HFFc6 (cell line): ENCODE measurements around the gene LILRB3. TPM values are rescaled to one million over a fixed set of nuclear protein-coding genes. Genes with fewer than 3 reads are reported as not detected.
"Not testable (repeated sequence)": the region's sequence is repeated elsewhere in the genome, so short reads cannot be mapped to it uniquely, and the experiment has no call there.

ENCODE experiments used
- DNase-seq: peaks from one replicate; pipeline ENCODE4 v3.0.0-alpha.2; 2018
- H3K27ac Mint-ChIP-seq: 2 replicates; pipeline ENCODE4 v1.8.0; 2020; ENCODE audit warnings: mild to moderate bottlenecking, mixed read lengths
- H3K27me3 Mint-ChIP-seq: 2 replicates; pipeline ENCODE4 v1.8.0; 2021; ENCODE audit warnings: mild to moderate bottlenecking, moderate library complexity, mixed read lengths; ENCODE audit not compliant: insufficient read depth
- H3K36me3 Mint-ChIP-seq: 2 replicates; pipeline ENCODE4 v1.8.0; 2021; ENCODE audit warnings: low read depth, mixed read lengths
- H3K4me1 Mint-ChIP-seq: 2 replicates; pipeline ENCODE4 v1.8.0; 2020; ENCODE audit warnings: low read depth, mixed read lengths
- H3K4me3 Mint-ChIP-seq: 2 replicates; pipeline ENCODE4 v1.8.0; 2020; ENCODE audit warnings: mild to moderate bottlenecking, moderate library complexity, mixed read lengths
- H3K9me3 Mint-ChIP-seq: 2 replicates; pipeline ENCODE4 v1.8.0; 2020; ENCODE audit warnings: mild to moderate bottlenecking, mixed read lengths
- CTCF ChIP-seq: fragments of 200-600 bp; sonication (generic); IDR thresholded peaks from 2 replicates; pipeline ENCODE4 v1.5.0; 2021; ENCODE audit warnings: antibody characterized with exemption, mild to moderate bottlenecking
- total RNA-seq, 6 experiments: library from RNA; stranded (reverse); fragmentation: NEBNext Ultra II Directional; extraction: Animal tissue kit (Norgen Biotek cat#: 25700); gene quantifications; 2 replicates in 1 of 6; 3 replicates in 5 of 6; pipeline ENCODE4 v1.2.3, GENCODE V29; 2021

The LILRB3 gene
- total RNA-seq, 6 experiments from 2014 or later: not detected

- H3K4me1 Mint-ChIP-seq: peaks cover 5% of the 10 kb centered on the region; the same call in 1 of the 2 replicates
- peak; percentile 50 for TF ChIP-seq CTCF
- peaks cover 9% of the 10 kb centered on the region; the same call in 1 of the 2 replicates for H3K27me3 Mint-ChIP-seq
- H3K27ac Mint-ChIP-seq: peak within 1 kb of the TSS; percentile 54
- DNase-seq: no peak
- peaks cover 5% of the 10 kb centered on the region; the same call in 1 of the 2 replicates for H3K36me3 Mint-ChIP-seq
- H3K4me3 Mint-ChIP-seq: no peak within 1 kb of the TSS
- H3K9me3 Mint-ChIP-seq: no peaks in the 10 kb centered on the region
Measured at GRCh38 chr19:54172471-54173358, 50.1 kb downstream of the LILRB3 start, which contains the start of gene TMC4. TSS of gene TMC4 (minus strand) at chr19:54173160. CDS start at chr19:54173117, 43 bp downstream.

- H3K27ac Mint-ChIP-seq: peak overlapping the region; percentile 40; the same call in 1 of the 2 replicates
- H3K4me1 Mint-ChIP-seq, H3K4me3 Mint-ChIP-seq, DNase-seq, H3K36me3 Mint-ChIP-seq, H3K27me3 Mint-ChIP-seq, H3K9me3 Mint-ChIP-seq: not testable (repeated sequence)
Measured at GRCh38 chr19:54171736-54172431, 50.9 kb downstream of the LILRB3 start.

- Mint-ChIP-seq H3K36me3 (peaks cover 2% of the 10 kb centered on the region; the same call in 1 of the 2 replicates), H3K4me3 (no peak overlapping the region), H3K27me3 (peaks cover 11% of the 10 kb centered on the region), H3K4me1 (peaks cover 5% of the 10 kb centered on the region; the same call in 1 of the 2 replicates), H3K27ac (no peak overlapping the region), H3K9me3 (peaks cover 12% of the 10 kb centered on the region)
- no peak for TF ChIP-seq CTCF
- no peak for DNase-seq
Measured at GRCh38 chr19:54169149-54169740, 53.6 kb downstream of the LILRB3 start.

GRCh38 chr19:54168174-54168917, 54.5 kb downstream of the LILRB3 start:
- DNase-seq: peak; percentile 76
- Mint-ChIP-seq H3K27me3 (peaks cover 12% of the 10 kb centered on the region), H3K9me3 (peaks cover 18% of the 10 kb centered on the region), H3K4me3 (no peak overlapping the region), H3K36me3 (peaks cover 8% of the 10 kb centered on the region; the same call in 1 of the 2 replicates), H3K4me1 (peaks cover 5% of the 10 kb centered on the region; the same call in 1 of the 2 replicates), H3K27ac (no peak overlapping the region)
- TF ChIP-seq CTCF: peak; percentile 85

Other genes with a start within 250 kb of the LILRB3 start
- gene CACNG6, start 231.4 kb downstream of the LILRB3 start, total RNA-seq: not detected
- 1 to 10 TPM in 4 of 6 experiments, not detected in 2; 1.5 to 2.0 (median 1.8) TPM for gene VSTM1, start 159.1 kb downstream of the LILRB3 start, total RNA-seq
- not detected for gene TARM1, start 141.6 kb downstream of the LILRB3 start, total RNA-seq
- gene OSCAR, start 122.2 kb downstream of the LILRB3 start, total RNA-seq: 1 to 10 TPM in 4 of 6 experiments, under 1 TPM in 2; 0.45 to 3.2 (median 2.4) TPM
- gene NDUFA3, start 120.2 kb downstream of the LILRB3 start, total RNA-seq: 100 to 1,000 TPM; 114 to 173 (median 144) TPM
- gene TFPT, start 107.3 kb downstream of the LILRB3 start, total RNA-seq: 10 to 100 TPM in 5 of 6 experiments, 1 to 10 TPM in 1; 9.3 to 15.4 (median 14.5) TPM
- gene PRPF31, start 107.3 kb downstream of the LILRB3 start, total RNA-seq: 10 to 100 TPM; 66.1 to 92.5 (median 83.6) TPM
- 10 to 100 TPM; 46.4 to 65.5 (median 59.6) TPM for gene CNOT3, start 85.2 kb downstream of the LILRB3 start, total RNA-seq
- gene LENG1, start 63.3 kb downstream of the LILRB3 start, total RNA-seq: 1 to 10 TPM; 3.7 to 7.6 (median 6.2) TPM
- gene TMC4, start 49.8 kb downstream of the LILRB3 start, total RNA-seq: under 1 TPM; 0.43 to 0.70 (median 0.55) TPM
- gene MBOAT7, start 33.4 kb downstream of the LILRB3 start, total RNA-seq: 100 to 1,000 TPM; 263 to 354 (median 313) TPM
- gene TSEN34, start 31.7 kb downstream of the LILRB3 start, total RNA-seq: 10 to 100 TPM; 51.2 to 58.8 (median 54.4) TPM
- gene RPS9, start 22.1 kb downstream of the LILRB3 start, total RNA-seq: 1,000 to 10,000 TPM; 1,015 to 1,196 (median 1,082) TPM
- gene LILRA6, start 19.8 kb upstream of the LILRB3 start, total RNA-seq: not detected
- not detected for gene LILRB5, start 34.3 kb upstream of the LILRB3 start, total RNA-seq
- not detected for gene LILRB2, start 58.1 kb upstream of the LILRB3 start, total RNA-seq
- not detected for gene LILRA5, start 90.2 kb upstream of the LILRB3 start, total RNA-seq
- gene LILRA4, start 116.2 kb upstream of the LILRB3 start, total RNA-seq: not detected
- not detected for gene LAIR1, start 141.9 kb upstream of the LILRB3 start, total RNA-seq
- under 1 TPM in 1 of 6 experiments, not detected in 5; 0.45 TPM for gene TTYH1, start 192.5 kb upstream of the LILRB3 start, total RNA-seq
- gene LENG8, start 226.2 kb upstream of the LILRB3 start, total RNA-seq: 10 to 100 TPM; 70.7 to 76.5 (median 74.0) TPM
- gene LENG9, start 240.8 kb upstream of the LILRB3 start, total RNA-seq: 1 to 10 TPM; 3.0 to 4.0 (median 3.6) TPM